H1 (cell line): ENCODE data around the gene RBM5. TPM values are rescaled to one million over a fixed set of nuclear protein-coding genes. Genes with fewer than 3 reads are reported as not detected.

Experiments used
- ATF3 ChIP-seq: IDR thresholded peaks from 2 replicates; pipeline ENCODE4 v1.6.1; 2011; ENCODE audit warnings: low read depth, mild to moderate bottlenecking, low read length; ENCODE audit not compliant: insufficient read depth
- BCL11A ChIP-seq, 2 experiments: IDR thresholded peaks; one replicate each; pipeline ENCODE4 v1.6.1; 2011; ENCODE audit warnings: low read depth in 2 of 2, low read length in 2 of 2, mild to moderate bottlenecking in 2 of 2
- BRCA1 ChIP-seq: IDR thresholded peaks from 2 replicates; pipeline ENCODE4 v1.6.1; 2012; ENCODE audit warnings: low read depth, low read length, improper control_type of control experiment
- JUND ChIP-seq: IDR thresholded peaks from 2 replicates; pipeline ENCODE4 v1.6.1; 2011; ENCODE audit warnings: mild to moderate bottlenecking, improper control_type of control experiment, low read length
- PHF8 ChIP-seq: fragments of 200-600 bp; sonication (generic); conservative IDR thresholded peaks from 2 replicates; pipeline ENCODE4 v1.7.1; 2012; ENCODE audit warnings: low read depth, mild to moderate bottlenecking, inconsistent platforms, low read length, moderate library complexity
- RAD21 ChIP-seq, 2 experiments: IDR thresholded peaks in 1 of 2; conservative IDR thresholded peaks in 1 of 2; 2 replicates each; pipeline ENCODE4 v1.6.1; 2011; ENCODE audit warnings: low read depth in 2 of 2, low read length in 2 of 2, improper control_type of control experiment in 1 of 2, inconsistent platforms in 1 of 2, mild to moderate bottlenecking in 1 of 2, moderate library complexity in 1 of 2
- SAP30 ChIP-seq: fragments of 300-600 bp; sonication (generic); IDR thresholded peaks from 2 replicates; pipeline ENCODE4 v1.7.1; 2012; ENCODE audit warnings: low read length, moderate library complexity, mild to moderate bottlenecking, inconsistent platforms; ENCODE audit not compliant: insufficient read depth, insufficient replicate concordance
- TEAD4 ChIP-seq: IDR thresholded peaks from 2 replicates; pipeline ENCODE4 v1.6.1; 2012; ENCODE audit warnings: low read depth, low read length, inconsistent platforms, mixed read lengths
- polyA plus RNA-seq, 7 experiments: library from polyadenylated mRNA; depleted of rRNA in 3 of 7; stranded (reverse) in 5 of 7; unstranded in 2 of 7; fragments of >200 nt in 5 of 7; fragments of 200-250 nt in 2 of 7; gene quantifications; 1 replicate in 5 of 7; 2 replicates in 1 of 7; 4 replicates in 1 of 7; pipeline versions ENCODE4 v1.2.1 to v1.2.3, GENCODE V29; 2011 to 2013; ENCODE audit warnings: missing spikeins in 2 of 7, mixed read lengths in 2 of 7
- total RNA-seq: library from RNA; stranded (reverse); fragmentation: NEBNext Ultra II Directional; extraction: Animal tissue kit (Norgen Biotek cat#: 25700); gene quantifications from 2 replicates; pipeline ENCODE4 v1.2.1, GENCODE V29; 2021

RBM5 gene
- total and polyA plus RNA-seq, 2 of the 8 experiments (the other 6 are each of a cell fraction or from before 2014, with no cell fraction given), result 82.7 to 144 TPM

GRCh38 chr3:50095352-50095998 lies 6.8 kb downstream of the RBM5 start (continued):
- TF ChIP-seq RAD21 (IDR thresholded peaks at IDR 0.05 in 1 of 2, conservative IDR thresholded peaks at IDR 0.05 in 1 of 2; ENCODE audit: low read depth in 2 of 2, low read length in 2 of 2) (no peak), PHF8 (no peak), SAP30 (no peak), BRCA1 (no peak), TEAD4 (no peak), BCL11A (IDR thresholded peaks at IDR 0.05; ENCODE audit: low read depth in 2 of 2, low read length in 2 of 2) (no peak), ATF3 (no peak), JUND (no peak)
